PC-9 (cell line): ENCODE data around the gene BCL11A. TPM values are rescaled to one million over a fixed set of nuclear protein-coding genes. Genes with fewer than 3 reads are reported as not detected.
A peak's percentile ranks its signal among the peaks of the same experiment; 100 is the strongest.

Experiments
- BruUV-seq: library from RNA; stranded (reverse); fragments of 400-500 nt; replicated peaks from 2 replicates; lab custom pipeline; 2021; lab: Mats Ljungman, UMichigan
- CTCF ChIA-PET: fragments of 300-600 bp; sonication (Branson Sonifier 250); formaldehyde crosslinking; loops from one replicate; lab custom pipeline; 2022; ENCODE audit warnings: antibody characterized with exemption; lab: Charles Lee
- POLR2A ChIA-PET: fragments of 300-600 bp; sonication (Branson Sonifier 250); formaldehyde crosslinking; loops from one replicate; lab custom pipeline; 2022; ENCODE audit warnings: antibody characterized with exemption; ENCODE audit not compliant: unreplicated experiment; lab: Charles Lee
- DNase-seq, 2 experiments: peaks; one replicate each; pipeline versions ENCODE4 v3.0.0 to v3.0.0-alpha.2; 2015 to 2022; ENCODE audit warnings: mixed read lengths in 1 of 2
- H2AFZ ChIP-seq: fragments of 200-600 bp; sonication (generic); 2 replicates; pipeline ENCODE4 v1.8.1; 2017; ENCODE audit warnings: antibody characterized with exemption
- H3F3A ChIP-seq: fragments of 200-600 bp; sonication (generic); 2 replicates; pipeline ENCODE4 v1.8.1; 2017; ENCODE audit warnings: antibody characterized with exemption, mild to moderate bottlenecking, low read depth; ENCODE audit not compliant: insufficient read depth
- H3K27ac ChIP-seq: fragments of 200-600 bp; sonication (generic); 2 replicates; pipeline ENCODE4 v1.6.1; 2016; ENCODE audit warnings: mixed run types
- H3K27me3 ChIP-seq: fragments of 200-600 bp; sonication (generic); 2 replicates; pipeline ENCODE4 v1.6.1; 2016; ENCODE audit warnings: low read depth, mixed run types; ENCODE audit not compliant: insufficient read depth
- H3K36me3 ChIP-seq: fragments of 200-600 bp; sonication (generic); 2 replicates; pipeline ENCODE4 v1.6.1; 2016; ENCODE audit warnings: low read depth, mixed run types
- H3K4me1 ChIP-seq: fragments of 200-600 bp; sonication (generic); replicated peaks from 2 replicates; pipeline ENCODE4 v1.6.1; 2016; ENCODE audit warnings: mixed run types; ENCODE audit not compliant: insufficient read depth
- H3K4me2 ChIP-seq: fragments of 200-600 bp; sonication (generic); 2 replicates; pipeline ENCODE4 v1.6.1; 2017; ENCODE audit warnings: mixed run types
- H3K4me3 ChIP-seq: fragments of 200-600 bp; sonication (generic); 2 replicates; pipeline ENCODE4 v1.6.1; 2016; ENCODE audit warnings: mixed run types
- H3K79me2 ChIP-seq: fragments of 200-600 bp; sonication (generic); 2 replicates; pipeline ENCODE4 v1.6.1; 2017; ENCODE audit warnings: low read depth, mixed run types
- H3K9me2 ChIP-seq: fragments of 200-600 bp; sonication (generic); 2 replicates; pipeline ENCODE4 v1.8.1; 2017; ENCODE audit warnings: mild to moderate bottlenecking; ENCODE audit not compliant: insufficient read depth
- H3K9me3 ChIP-seq: fragments of 200-600 bp; sonication (generic); 2 replicates; pipeline ENCODE4 v1.8.1; 2016; ENCODE audit warnings: low read depth; ENCODE audit not compliant: insufficient read depth
- H4K20me1 ChIP-seq: fragments of 200-600 bp; sonication (generic); 2 replicates; pipeline ENCODE4 v1.8.1; 2017; ENCODE audit not compliant: insufficient read depth
- CTCF ChIP-seq: fragments of 200-600 bp; sonication (generic); conservative IDR thresholded peaks from 2 replicates; pipeline ENCODE4 v1.6.1; 2017; ENCODE audit warnings: mixed run types, antibody characterized with exemption, mild to moderate bottlenecking, moderate library complexity
- EZH2 ChIP-seq: fragments of 200-600 bp; sonication (generic); IDR thresholded peaks from 2 replicates; pipeline ENCODE4 v1.8.0; 2017; ENCODE audit warnings: antibody characterized with exemption, low read depth
- intact Hi-C: fragments of 100-400 bp; cut with micrococcal nuclease; formaldehyde crosslinking; loops from one replicate; pipeline ENCODE4 v1.10.0; 2022; ENCODE audit not compliant: unreplicated experiment
- total RNA-seq: library from RNA; stranded (reverse); gene quantifications from 2 replicates; pipeline ENCODE4 v1.2.3, GENCODE V29; 2021

Gene BCL11A
- total RNA-seq, 1 experiment from 2014 or later = not detected

- intact Hi-C loops = no loop called here
- DNase-seq = no peak
- Histone ChIP-seq H3K4me2 (peak overlapping the region; percentile 40), H3K27ac (no peak overlapping the region), H3K4me3 (no peak overlapping the region; the same call in 1 of the 2 replicates), H2AFZ (no peak overlapping the region), H3K9me3 (no peaks in the 10 kb centered on the region), H3F3A (no peaks in the 10 kb centered on the region), H3K9me2 (no peaks in the 10 kb centered on the region), H3K4me1 (0 out of 2 replicates have a peak, but pooled peaks cover 12% of the 10 kb centered on the region), H3K79me2 (no peaks in the 10 kb centered on the region), H3K27me3 (peaks cover 81% of the 10 kb centered on the region), H4K20me1 (no peaks in the 10 kb centered on the region), H3K36me3 (no peaks in the 10 kb centered on the region)
- ChIA-PET CTCF (interaction anchor here (0.7 kb wide), 1 partner anchor 1934 kb away, joined by 11 read pairs; no protein-coding TSS in a partner anchor), POLR2A (no interaction called here)
- BruUV-seq = no TSS peak
- TF ChIP-seq EZH2 = no peak
- no peak for TF ChIP-seq CTCF
Observed at GRCh38 chr2:60550178-60550983, 3.1 kb downstream of the BCL11A start.

GRCh38 chr2:60549928-60550177, 3.6 kb downstream of the BCL11A start:
- peaks cover 81% of the 10 kb centered on the region for H3K27me3 ChIP-seq
- H3K27ac ChIP-seq = no peak overlapping the region
- H3K36me3 ChIP-seq = no peaks in the 10 kb centered on the region
- 0 out of 2 replicates have a peak, but pooled peaks cover 10% of the 10 kb centered on the region for H3K4me1 ChIP-seq
- no peak for DNase-seq
- no peaks in the 10 kb centered on the region for H3K9me3 ChIP-seq
- TF ChIP-seq CTCF = no peak
- TF ChIP-seq EZH2 = no peak
- no TSS peak for BruUV-seq
- no peak overlapping the region for H2AFZ ChIP-seq
- no peaks in the 10 kb centered on the region for H3K9me2 ChIP-seq
- intact Hi-C loops = no loop called here
- no peaks in the 10 kb centered on the region for H4K20me1 ChIP-seq
- H3K4me2 ChIP-seq = peak overlapping the region; percentile 40
- H3F3A ChIP-seq = no peaks in the 10 kb centered on the region
- no peak overlapping the region; the same call in 1 of the 2 replicates for H3K4me3 ChIP-seq
- ChIA-PET POLR2A (no interaction called here), CTCF (no interaction called here)
- no peaks in the 10 kb centered on the region for H3K79me2 ChIP-seq

- Histone ChIP-seq H3K27me3 (peaks cover 81% of the 10 kb centered on the region), H3K9me2 (no peaks in the 10 kb centered on the region), H3K4me3 (no peak overlapping the region; the same call in 1 of the 2 replicates), H3F3A (no peaks in the 10 kb centered on the region), H3K4me2 (peak overlapping the region; percentile 40; the same call in 1 of the 2 replicates), H4K20me1 (no peaks in the 10 kb centered on the region), H3K4me1 (0 out of 2 replicates have a peak, but pooled peaks cover 5% of the 10 kb centered on the region), H3K79me2 (no peaks in the 10 kb centered on the region), H3K9me3 (no peaks in the 10 kb centered on the region), H2AFZ (no peak overlapping the region), H3K27ac (no peak overlapping the region), H3K36me3 (no peaks in the 10 kb centered on the region)
- intact Hi-C loops = no loop called here
- TF ChIP-seq EZH2 = no peak
- TF ChIP-seq CTCF = no peak
- POLR2A ChIA-PET = no interaction called here
- no peak for DNase-seq
- no TSS peak for BruUV-seq
- CTCF ChIA-PET = no interaction called here
Observed at GRCh38 chr2:60549238-60549927, 4.1 kb downstream of the BCL11A start.
